Measurements from ENCODE around the gene TTLL5.
"Not testable (repeated sequence)": the region's sequence is repeated elsewhere in the genome, so short reads cannot be mapped to it uniquely, and the experiment has no call there.

TTLL5 gene

GRCh38 chr14:75835737-75836136 lies 174.7 kb downstream of the TTLL5 start:
- CTCF ChIA-PET = interaction anchor here (1.0 kb wide), 1 partner anchor 147 kb away, joined by 3 read pairs; no protein-coding TSS in a partner anchor
- no peak overlapping the region for H3K27ac ChIP-seq

GRCh38 chr14:75837151-75837787 lies 176.2 kb downstream of the TTLL5 start:
- POLR2A ChIA-PET (ENCODE audit: low non-redundant PET) = no interaction called here
- CTCF ChIA-PET = no interaction called here

More at GRCh38 chr14:75835737-75836136, 174.7 kb downstream of the TTLL5 start:
- TF ChIP-seq CTCF (conservative IDR thresholded peaks at IDR 0.05; ENCODE audit: low read depth) = no peak
- POLR2A ChIA-PET (ENCODE audit: low non-redundant PET) = no interaction called here
- no peak for DNase-seq (ENCODE audit: low spot score)

GRCh38 chr14:75840911-75841310 lies 179.9 kb downstream of the TTLL5 start:
- no peak for TF ChIP-seq CTCF (conservative IDR thresholded peaks at IDR 0.05; ENCODE audit: low read depth)
- DNase-seq (ENCODE audit: low spot score) = no peak
- POLR2A ChIA-PET (ENCODE audit: low non-redundant PET) = no interaction called here
- CTCF ChIA-PET = no interaction called here
- H3K27ac ChIP-seq = no peak overlapping the region

More at GRCh38 chr14:75837151-75837787, 176.2 kb downstream of the TTLL5 start:
- H3K27ac ChIP-seq = no peak overlapping the region
- TF ChIP-seq CTCF (conservative IDR thresholded peaks at IDR 0.05; ENCODE audit: low read depth) = no peak
- DNase-seq (ENCODE audit: low spot score) = no peak

- POLR2A ChIA-PET (ENCODE audit: low non-redundant PET) = no interaction called here
- H3K27ac ChIP-seq = no peak overlapping the region
- DNase-seq (ENCODE audit: low spot score) = no peak
- CTCF ChIA-PET = interaction anchor here (0.6 to 0.9 kb wide), 2 partner anchors 22 to 362 kb away, joined by 3 read pairs; no protein-coding TSS in a partner anchor
- no peak for TF ChIP-seq CTCF (conservative IDR thresholded peaks at IDR 0.05; ENCODE audit: low read depth)
Measured at GRCh38 chr14:75842551-75842950, 181.5 kb downstream of the TTLL5 start.

GRCh38 chr14:75844486-75844885 lies 183.4 kb downstream of the TTLL5 start:
- no peak overlapping the region for H3K27ac ChIP-seq
- TF ChIP-seq CTCF (conservative IDR thresholded peaks at IDR 0.05; ENCODE audit: low read depth) = no peak
- no peak for DNase-seq (ENCODE audit: low spot score)
- ChIA-PET POLR2A (ENCODE audit: low non-redundant PET) (no interaction called here), CTCF (no interaction called here)

- POLR2A ChIA-PET (ENCODE audit: low non-redundant PET) = no interaction called here
- DNase-seq (ENCODE audit: low spot score) = no peak
- H3K27ac ChIP-seq = no peak overlapping the region
- CTCF ChIA-PET = no interaction called here
- no peak for TF ChIP-seq CTCF (conservative IDR thresholded peaks at IDR 0.05; ENCODE audit: low read depth)
Measured at GRCh38 chr14:75845136-75845804, 184.2 kb downstream of the TTLL5 start.

GRCh38 chr14:75846694-75847093 lies 185.6 kb downstream of the TTLL5 start:
- H3K27ac ChIP-seq; DNase-seq (ENCODE audit: low spot score); CTCF ChIA-PET; POLR2A ChIA-PET (ENCODE audit: low non-redundant PET): not testable (repeated sequence)
